HG02798 (cell line): ENCODE measurements around the gene RABGAP1L.
A peak's percentile ranks its signal among the peaks of the same experiment; 100 is the strongest.

Experiments
- ATAC-seq: cut with Tn5 transposase; IDR thresholded peaks from one replicate; pipeline ENCODE4 v1.9.1; 2021; ENCODE audit warnings: mild to moderate bottlenecking; ENCODE audit not compliant: unreplicated experiment, poor library complexity

RABGAP1L gene

GRCh38 chr1:174194461-174194860 is 35.1 kb downstream of the RABGAP1L start:
- ATAC-seq: no peak

DNA sequence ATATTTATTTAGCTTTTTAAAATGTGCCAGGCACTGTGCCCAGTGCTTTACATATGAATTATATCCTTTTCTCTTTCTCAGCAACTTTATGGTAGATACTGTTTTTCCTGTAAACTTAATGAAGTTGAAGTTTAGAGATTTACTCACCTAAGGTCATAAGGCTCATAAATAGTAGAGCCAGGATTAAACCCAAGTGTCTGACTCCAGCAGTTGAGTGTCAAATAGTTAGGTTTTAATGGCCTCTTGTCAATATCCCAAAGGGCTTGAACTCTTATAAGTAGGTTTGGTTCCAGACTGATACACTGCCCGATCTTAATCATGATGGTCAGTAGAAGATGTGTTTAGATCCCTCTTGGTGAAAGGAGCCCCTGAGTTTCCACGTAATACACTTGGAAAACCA is 37.8 kb downstream of the RABGAP1L start:
- ATAC-seq: no peak

- no peak for ATAC-seq
These were observed 38.2 kb downstream of the RABGAP1L start for GRCh38 chr1:174197547-174197946.

GRCh38 chr1:174198202-174198601 is 38.9 kb downstream of the RABGAP1L start:
- no peak for ATAC-seq

DNA sequence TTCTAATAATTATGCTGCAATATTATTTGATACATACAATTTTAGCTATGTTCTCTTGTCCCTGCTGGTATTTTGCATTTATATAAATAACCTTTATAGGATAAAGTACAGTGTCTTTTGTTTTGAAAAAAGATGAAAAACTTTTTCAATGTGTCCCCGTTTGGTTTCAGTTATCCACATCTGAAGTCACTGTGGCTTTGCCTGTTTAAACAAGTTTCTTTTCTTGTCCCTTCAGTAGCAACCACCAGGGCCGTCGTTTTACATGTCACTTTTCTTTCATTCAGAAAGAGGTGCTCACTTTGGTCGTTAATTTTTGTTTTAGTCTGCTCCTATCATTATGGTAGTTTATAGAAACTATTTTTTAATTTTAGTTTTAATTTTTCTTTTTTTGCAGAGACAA is 41.4 kb downstream of the RABGAP1L start:
- ATAC-seq: no peak

- no peak for ATAC-seq
These were observed 45.5 kb downstream of the RABGAP1L start for GRCh38 chr1:174204697-174205308.

GRCh38 chr1:174206148-174206836 is 47.0 kb downstream of the RABGAP1L start:
- no peak for ATAC-seq

DNA sequence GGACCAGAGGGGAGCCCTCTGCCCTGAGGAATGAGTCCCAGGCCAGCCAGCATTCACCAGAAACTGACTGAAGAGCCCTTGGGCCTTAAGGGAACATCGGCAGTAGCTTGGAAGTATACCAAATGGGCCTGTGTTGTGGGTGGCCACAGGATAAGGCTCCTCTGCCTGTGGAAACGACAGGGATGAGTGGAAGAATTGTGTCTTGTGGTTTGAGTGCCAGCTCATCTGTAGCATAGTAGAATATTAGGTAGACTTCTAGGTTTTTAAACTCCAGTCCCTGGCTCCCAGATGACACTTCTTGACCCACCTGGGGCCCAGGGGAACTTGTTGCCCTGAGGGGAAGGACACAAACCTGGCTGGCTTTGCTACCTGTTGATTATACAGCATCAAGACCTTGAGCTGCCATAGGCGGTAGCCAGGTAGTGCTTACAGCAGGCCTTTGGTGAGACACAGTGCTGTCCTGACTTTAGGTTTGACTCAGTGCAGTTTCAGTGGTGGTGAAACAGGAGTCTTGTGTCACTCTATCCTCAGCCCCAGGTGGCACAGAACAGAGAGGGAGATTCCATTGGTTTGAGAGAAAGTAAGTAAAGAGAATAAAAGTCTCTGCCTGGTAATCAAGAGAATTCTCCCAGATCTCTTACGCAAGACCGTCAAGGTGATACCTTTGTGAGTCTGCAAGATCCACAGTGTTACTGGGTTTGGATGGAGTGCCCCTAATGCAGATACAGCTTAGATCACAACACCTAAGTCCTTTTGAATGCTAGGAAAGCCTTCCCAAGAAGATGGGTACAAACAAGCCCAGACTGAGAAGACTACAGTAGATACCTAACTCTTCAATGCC is 50.2 kb downstream of the RABGAP1L start:
- peak; percentile 93 for ATAC-seq

DNA sequence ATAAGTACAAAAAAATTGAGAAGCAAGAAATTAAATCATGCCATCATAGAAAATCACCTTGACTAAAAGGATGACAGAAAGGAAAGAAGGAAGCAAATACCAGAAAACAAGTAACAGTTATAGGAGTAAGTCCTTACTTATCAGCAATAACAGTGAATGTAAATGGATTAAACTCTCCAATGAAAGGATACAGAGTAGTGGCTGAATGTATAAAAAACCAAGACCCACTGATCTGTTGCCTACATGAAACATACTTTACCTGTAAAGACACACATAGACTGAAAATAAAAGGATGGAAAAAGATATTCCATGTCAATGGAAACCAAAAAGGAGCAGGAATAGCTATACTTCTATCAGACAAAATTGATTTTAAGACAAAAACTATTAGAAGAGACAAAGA is 52.2 kb downstream of the RABGAP1L start:
- no peak for ATAC-seq

DNA sequence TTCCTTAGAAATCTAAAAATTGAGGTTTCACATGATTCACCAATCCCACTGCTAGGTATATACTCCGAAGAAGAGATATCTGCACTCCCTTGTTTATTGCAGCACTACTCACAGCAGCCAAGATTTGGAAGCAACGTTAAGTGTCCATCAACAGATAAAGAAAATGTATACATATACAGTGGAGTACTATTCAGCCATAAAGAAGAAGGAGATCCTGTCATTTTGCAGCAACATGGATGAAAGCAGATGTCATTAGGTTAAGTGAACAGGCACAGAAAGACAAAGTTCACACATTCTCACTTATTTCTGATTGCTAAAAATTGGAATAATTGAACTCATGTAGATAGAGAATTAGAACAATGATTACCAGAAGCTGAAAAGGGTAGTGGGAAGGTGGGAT is 56.4 kb downstream of the RABGAP1L start:
- ATAC-seq: no peak

DNA sequence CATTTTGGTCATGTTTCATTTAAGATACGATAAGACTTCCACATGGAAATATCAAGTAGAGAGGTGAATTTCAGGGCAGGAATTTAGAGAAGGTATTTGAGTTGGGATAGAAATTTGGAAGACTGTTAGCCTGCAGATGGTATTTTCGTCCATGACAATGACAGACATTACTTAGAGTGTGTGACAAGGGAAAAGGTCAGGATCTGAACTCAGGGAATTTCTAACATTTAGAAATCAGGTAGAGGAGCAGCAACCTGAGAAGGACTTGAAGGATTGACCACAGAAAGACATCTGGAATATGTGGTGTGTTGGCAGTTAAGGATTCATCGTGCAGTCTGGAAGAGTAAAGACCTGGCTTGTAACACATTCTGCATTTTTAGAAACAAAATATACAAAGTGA is 57.9 kb downstream of the RABGAP1L start:
- ATAC-seq: no peak

DNA sequence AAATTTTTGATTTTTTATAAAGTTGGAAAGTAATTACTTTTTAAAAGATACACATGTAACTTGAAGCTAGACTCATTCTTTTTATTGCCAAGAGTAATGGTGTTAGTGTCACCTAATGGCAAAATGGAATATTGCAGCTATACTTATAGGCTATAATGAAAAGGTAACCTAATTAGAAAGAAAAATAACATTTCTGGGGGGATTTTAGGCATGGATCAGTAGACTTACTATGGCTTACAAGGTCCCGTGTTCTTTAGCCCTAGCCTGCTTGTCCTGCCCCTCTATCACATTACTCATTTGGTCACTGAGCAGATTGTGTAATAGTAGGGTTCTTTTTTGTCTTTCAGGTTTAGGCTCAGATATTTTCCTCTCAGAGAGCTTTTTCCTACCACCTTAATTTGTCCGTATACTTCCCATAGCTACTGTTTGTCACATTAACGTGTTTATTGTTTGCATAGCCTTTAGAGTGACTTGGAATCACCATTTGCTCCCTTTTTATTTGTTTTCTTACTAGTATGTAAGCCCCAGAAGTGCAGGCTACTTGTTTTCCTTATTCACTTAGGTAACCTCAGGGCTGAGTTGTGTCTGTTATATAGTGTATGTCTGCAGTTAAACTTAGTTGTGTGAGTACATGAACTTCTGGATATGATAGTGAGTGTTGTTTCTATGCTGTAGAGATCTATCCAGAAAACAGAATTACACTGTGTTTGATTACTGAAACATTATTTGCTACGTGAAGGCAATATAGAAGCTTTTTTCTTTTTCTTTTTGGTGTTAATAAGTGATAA is 58.7 kb downstream of the RABGAP1L start:
- peak; percentile 52 for ATAC-seq

- ATAC-seq: no peak
These were observed 59.7 kb downstream of the RABGAP1L start for GRCh38 chr1:174218983-174219382.

GRCh38 chr1:174219606-174220370 is 60.5 kb downstream of the RABGAP1L start:
- no peak for ATAC-seq

GRCh38 chr1:174221681-174222080 is 62.4 kb downstream of the RABGAP1L start:
- ATAC-seq: no peak

- no peak for ATAC-seq
These were observed 63.0 kb downstream of the RABGAP1L start for GRCh38 chr1:174222166-174222949.

DNA sequence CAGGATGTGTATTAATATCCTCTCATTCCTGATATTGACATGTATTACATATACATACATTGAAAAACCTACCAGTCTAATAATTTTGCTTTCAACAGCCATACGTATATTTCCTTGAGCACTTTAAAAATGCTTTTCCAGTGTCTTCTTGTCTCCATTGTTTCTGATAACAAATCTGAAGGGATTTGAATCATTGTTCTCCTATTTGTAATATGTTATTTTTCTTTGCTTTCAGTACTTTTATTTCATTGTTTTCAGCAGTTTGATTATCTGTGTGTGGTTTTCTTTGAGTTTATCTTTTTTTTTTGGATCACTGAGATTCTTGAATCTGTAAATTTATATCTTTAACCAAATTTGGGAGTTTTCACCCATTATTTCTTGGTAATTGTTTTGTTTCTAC is 65.3 kb downstream of the RABGAP1L start:
- no peak for ATAC-seq

DNA sequence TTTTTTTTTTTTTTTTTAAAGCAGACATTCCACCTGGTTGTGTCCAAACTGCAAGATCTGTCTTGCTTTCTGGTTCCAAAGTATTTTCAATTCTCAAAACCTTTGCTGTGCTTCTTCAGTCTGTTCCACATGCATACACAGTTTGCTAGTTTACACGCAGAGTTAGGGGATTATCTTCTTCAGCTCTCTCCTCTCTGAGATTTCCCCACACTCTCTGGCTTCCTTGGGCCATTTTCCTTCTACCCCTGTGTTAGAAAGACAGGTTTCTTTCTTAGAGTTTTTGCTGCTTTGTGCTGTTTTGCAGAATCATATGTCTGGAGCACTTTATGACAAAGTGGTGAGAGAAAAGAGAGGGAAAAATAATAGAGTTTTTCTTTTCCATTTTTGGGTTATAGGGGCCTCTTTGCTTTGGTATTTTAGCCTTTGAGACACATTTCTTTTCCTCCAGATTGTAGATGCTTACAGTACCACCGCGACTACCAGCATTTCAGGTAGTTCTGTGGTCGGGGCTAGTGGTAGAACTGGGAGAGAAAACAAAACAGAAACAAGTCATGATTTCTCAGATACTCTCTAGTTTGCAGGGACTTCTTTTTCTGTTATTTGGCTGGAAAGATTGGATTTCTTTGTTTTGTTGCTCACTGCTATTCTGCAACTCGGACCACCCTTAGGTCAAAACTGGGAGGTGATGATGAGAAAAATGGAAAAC is 66.3 kb downstream of the RABGAP1L start:
- peak; percentile 85 for ATAC-seq
